Spleen (tissue), 7 donors: Measurements from ENCODE around the gene MAP3K5.

Experiments
- CTCF ChIP-seq, 11 experiments: fragments of 200-600 bp in 7 of 11; fragments of 450-650 bp in 4 of 11; sonication (generic) in 4 of 11; IDR thresholded peaks in 8 of 11; conservative IDR thresholded peaks in 3 of 11; 1 replicate in 7 of 11; 2 replicates in 4 of 11; pipeline versions ENCODE4 v1.4.0 to v1.8.0; 2016 to 2021; ENCODE audit warnings: antibody characterized with exemption in 11 of 11, inconsistent platforms in 4 of 11, mild to moderate bottlenecking in 1 of 11
- POLR2A ChIP-seq, 3 donors: fragments of 450-650 bp; IDR thresholded peaks; one replicate each; pipeline ENCODE4 v1.5.1; 2017; ENCODE audit warnings: antibody characterized with exemption in 3 of 3, mild to moderate bottlenecking in 1 of 3
- donor health status: DM: no; HTN: no; CAD: no; lungs with moderate emphysema.
- donor health status: DM: no; HTN: no; CAD: no.
- donor health status: DM: no; HTN: no; CAD: no.

- no peak for TF ChIP-seq CTCF (IDR thresholded peaks at IDR 0.05 in 8 of 11, conservative IDR thresholded peaks at IDR 0.05 in 3 of 11)
- TF ChIP-seq POLR2A (IDR thresholded peaks at IDR 0.05) = no peak
Measured at GRCh38 chr6:136567688-136568087, 224.6 kb downstream of the MAP3K5 start.
